SK-N-SH treated with all-trans-retinoic acid at 6 μM for 48 hours (cell line): ENCODE results near the gene LURAP1L.
A peak's percentile ranks its signal among the peaks of the same experiment; 100 is the strongest.

Experiments
- ATAC-seq: fragments of 200-7000 bp; cut with Tn5 transposase; 3 replicates; pipeline ENCODE4 v1.9.1; 2020; ENCODE audit warnings: mild to moderate bottlenecking, moderate library complexity
- ARNTL ChIP-seq: fragments of 450-650 bp; formaldehyde crosslinking; IDR thresholded peaks from 2 replicates; pipeline ENCODE4 v1.5.0; 2020; ENCODE audit warnings: low read depth, mild to moderate bottlenecking, moderate library complexity, borderline replicate concordance
- CREB5 ChIP-seq: fragments of 250-450 bp; sonication (Bioruptor Pico); IDR thresholded peaks from 2 replicates; pipeline ENCODE4 v1.5.1; 2020; ENCODE audit warnings: low read depth, mild to moderate bottlenecking, moderate library complexity
- CSDC2 ChIP-seq: fragments of 250-450 bp; sonication (Bioruptor Pico); IDR thresholded peaks from 2 replicates; pipeline ENCODE4 v1.5.0; 2020; ENCODE audit warnings: mild to moderate bottlenecking, moderate library complexity
- CSRNP3 ChIP-seq: fragments of 250-450 bp; sonication (Bioruptor Pico); IDR thresholded peaks from 2 replicates; pipeline ENCODE4 v1.5.1; 2021; ENCODE audit warnings: mild to moderate bottlenecking, moderate library complexity
- ESRRG ChIP-seq: fragments of 250-450 bp; sonication (Bioruptor Pico); IDR thresholded peaks from 2 replicates; pipeline ENCODE4 v1.6.1; 2021; ENCODE audit warnings: mild to moderate bottlenecking
- GLIS3 ChIP-seq: fragments of 250-450 bp; sonication (Bioruptor Pico); IDR thresholded peaks from 2 replicates; pipeline ENCODE4 v1.5.0; 2020; ENCODE audit warnings: mild to moderate bottlenecking, moderate library complexity
- ISL1 ChIP-seq: fragments of 250-450 bp; sonication (Bioruptor Pico); IDR thresholded peaks from 2 replicates; pipeline ENCODE4 v2.1.2; 2022; ENCODE audit warnings: mild to moderate bottlenecking, moderate library complexity
- OSR1 ChIP-seq: fragments of 250-450 bp; sonication (Bioruptor Pico); IDR thresholded peaks from 2 replicates; pipeline ENCODE4 v1.8.0; 2022; ENCODE audit warnings: moderate library complexity, mild to moderate bottlenecking, inconsistent platforms
- PATZ1 ChIP-seq: fragments of 250-450 bp; sonication (Bioruptor Pico); IDR thresholded peaks from 2 replicates; pipeline ENCODE4 v1.8.0; 2020; ENCODE audit warnings: mild to moderate bottlenecking, moderate library complexity, borderline replicate concordance
- POU6F1 ChIP-seq: fragments of 250-450 bp; sonication (Bioruptor Pico); IDR thresholded peaks from 2 replicates; pipeline ENCODE4 v1.8.0; 2021; ENCODE audit warnings: low read depth, mild to moderate bottlenecking, moderate library complexity, borderline replicate concordance
- RARB ChIP-seq: fragments of 250-450 bp; sonication (Bioruptor Pico); IDR thresholded peaks from 2 replicates; pipeline ENCODE4 v1.8.0; 2021; ENCODE audit warnings: mild to moderate bottlenecking, moderate library complexity
- TCF4 ChIP-seq: fragments of 250-450 bp; sonication (Bioruptor Pico); IDR thresholded peaks from 2 replicates; pipeline ENCODE4 v1.8.0; 2021; ENCODE audit warnings: mild to moderate bottlenecking, moderate library complexity, borderline replicate concordance
- TOX ChIP-seq: fragments of 250-450 bp; sonication (Bioruptor Pico); IDR thresholded peaks from 2 replicates; pipeline ENCODE4 v1.8.0; 2021; ENCODE audit warnings: mild to moderate bottlenecking, moderate library complexity, borderline replicate concordance
- TSHZ2 ChIP-seq: fragments of 250-450 bp; sonication (Bioruptor Pico); IDR thresholded peaks from 2 replicates; pipeline ENCODE4 v1.5.0; 2020; ENCODE audit warnings: mild to moderate bottlenecking, moderate library complexity
- ZC3H10 ChIP-seq: fragments of 250-450 bp; sonication (Bioruptor Pico); IDR thresholded peaks from 2 replicates; pipeline ENCODE4 v1.5.1; 2021; ENCODE audit warnings: mild to moderate bottlenecking, moderate library complexity
- ZFP3 ChIP-seq: fragments of 250-450 bp; sonication (Bioruptor Pico); IDR thresholded peaks from 2 replicates; pipeline ENCODE4 v1.5.0; 2020; ENCODE audit warnings: mild to moderate bottlenecking, moderate library complexity
- ZNF565 ChIP-seq: fragments of 450-650 bp; formaldehyde crosslinking; conservative IDR thresholded peaks from 2 replicates; pipeline ENCODE4 v1.5.0; 2020; ENCODE audit warnings: low read depth, mild to moderate bottlenecking, moderate library complexity
- ZNF70 ChIP-seq: fragments of 450-650 bp; formaldehyde crosslinking; IDR thresholded peaks from 2 replicates; pipeline ENCODE4 v1.5.0; 2020; ENCODE audit warnings: mild to moderate bottlenecking, moderate library complexity
- ZNF8 ChIP-seq: fragments of 450-650 bp; formaldehyde crosslinking; IDR thresholded peaks from 2 replicates; pipeline ENCODE4 v1.5.0; 2020; ENCODE audit warnings: mild to moderate bottlenecking, moderate library complexity

LURAP1L gene

GRCh38 chr9:12812710-12813109, 37.9 kb downstream of the LURAP1L start (continued):
- no peak for TF ChIP-seq PATZ1

GRCh38 chr9:12813533-12813932, 38.7 kb downstream of the LURAP1L start:
- ATAC-seq, result no peak
- TF ChIP-seq TSHZ2 (CRISPR knock-in tag) (no peak), ZNF70 (CRISPR knock-in tag) (no peak), ZFP3 (CRISPR knock-in tag) (no peak), GLIS3 (CRISPR knock-in tag) (no peak), CREB5 (CRISPR knock-in tag) (no peak), TCF4 (CRISPR knock-in tag) (no peak), ZNF8 (CRISPR knock-in tag) (no peak), ESRRG (CRISPR knock-in tag) (no peak)
- TF ChIP-seq, all 23 proteins: peak for 0

GRCh38 chr9:12813960-12814876, 39.4 kb downstream of the LURAP1L start:
- ATAC-seq, result peak; percentile 98
- TF ChIP-seq PATZ1 (peak; percentile 50; the same call in 1 of the 2 replicates), TOX (0 out of 2 replicates have a peak, but pooled peaks have one; percentile 28), ZNF8 (CRISPR knock-in tag) (no peak; the same call in 1 of the 2 replicates), ZNF565 (0 out of 2 replicates have a peak, but pooled peaks have one; percentile 12), ESRRG (CRISPR knock-in tag) (no peak; the same call in 1 of the 2 replicates), TCF4 (CRISPR knock-in tag) (peak; percentile 86), TSHZ2 (CRISPR knock-in tag) (peak; percentile 75), ISL1 (peak; percentile 96), CSRNP3 (CRISPR knock-in tag) (peak; percentile 75; the same call in 1 of the 2 replicates), OSR1 (CRISPR knock-in tag) (no peak), ARNTL (CRISPR knock-in tag) (no peak), RARB (CRISPR knock-in tag) (no peak), ZFP3 (CRISPR knock-in tag) (no peak), GLIS3 (CRISPR knock-in tag) (no peak), CREB5 (CRISPR knock-in tag) (peak; percentile 95), CSDC2 (CRISPR knock-in tag) (no peak), POU6F1 (CRISPR knock-in tag) (0 out of 2 replicates have a peak, but pooled peaks have one; percentile 28), ZC3H10 (CRISPR knock-in tag) (no peak)
